GM19455 (cell line): ENCODE results near the gene DEPDC5.
"Not testable (repeated sequence)": the region's sequence is repeated elsewhere in the genome, so short reads cannot be mapped to it uniquely, and the experiment has no call there.

Experiments
- ATAC-seq: cut with Tn5 transposase; IDR thresholded peaks from one replicate; pipeline ENCODE4 v1.9.1; 2021; ENCODE audit not compliant: unreplicated experiment

DEPDC5 gene

DNA sequence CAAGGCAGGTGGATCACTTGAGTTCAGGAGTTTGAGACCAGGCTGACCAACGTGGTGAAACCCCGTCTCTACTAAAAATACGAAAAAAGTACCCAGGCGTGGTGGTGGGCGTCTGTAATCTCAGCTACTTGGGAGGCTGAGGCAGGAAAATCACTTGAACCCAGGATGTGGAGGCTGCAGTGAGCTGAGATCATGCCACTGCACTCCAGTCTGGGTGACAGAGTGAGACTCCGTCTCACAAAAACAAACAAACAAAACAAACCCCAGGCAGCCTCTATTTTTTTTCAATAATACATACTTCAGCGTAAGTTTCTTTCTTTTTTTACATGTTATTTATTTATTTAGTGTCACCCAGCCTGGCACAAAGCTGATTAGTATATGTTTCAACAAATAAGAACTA is 60.1 kb downstream of the DEPDC5 start:
- not testable (repeated sequence) for ATAC-seq

DNA sequence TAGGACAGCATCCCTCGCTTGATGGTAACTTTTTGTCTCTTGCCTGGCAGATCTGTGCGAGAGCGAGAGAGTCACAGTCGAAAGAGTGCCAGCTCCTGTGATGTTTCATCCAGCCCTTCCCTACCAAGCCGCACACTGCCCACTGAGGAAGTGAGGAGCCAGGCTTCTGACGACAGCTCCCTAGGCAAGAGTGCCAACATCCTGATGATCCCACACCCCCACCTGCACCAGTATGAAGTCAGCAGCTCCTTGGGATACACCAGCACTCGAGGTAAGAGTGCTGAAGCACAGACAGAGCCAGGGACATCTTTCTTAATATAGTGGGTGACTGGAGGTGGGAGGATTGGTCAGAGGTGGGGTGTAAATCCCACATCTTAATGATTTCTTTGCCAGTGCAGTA is 61.1 kb downstream of the DEPDC5 start:
- ATAC-seq, result no peak

DNA sequence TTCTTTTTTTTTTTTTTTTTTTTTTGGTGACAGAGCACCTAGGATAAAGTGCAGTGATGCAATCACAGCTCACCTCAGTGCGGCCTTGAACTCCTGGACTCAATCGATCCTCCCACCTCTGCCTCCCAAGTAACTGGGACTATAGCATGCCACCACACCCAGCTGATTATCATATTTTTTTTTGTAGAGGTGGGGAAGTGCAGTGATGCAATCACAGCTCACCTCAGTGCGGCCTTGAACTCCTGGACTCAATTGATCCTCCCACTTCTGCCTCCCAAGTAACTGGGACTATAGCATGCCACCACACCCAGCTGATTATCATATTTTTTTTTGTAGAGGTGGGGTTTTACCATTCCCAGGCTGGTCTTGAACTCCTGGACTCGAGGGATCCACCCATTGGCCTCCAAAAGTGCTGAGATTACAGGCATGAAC is 61.6 kb downstream of the DEPDC5 start:
- ATAC-seq, result not testable (repeated sequence)

GRCh38 chr22:31816750-31817149 is 62.9 kb downstream of the DEPDC5 start:
- no peak for ATAC-seq

GRCh38 chr22:31818481-31819392 is 64.9 kb downstream of the DEPDC5 start:
- ATAC-seq, result no peak

- ATAC-seq, result no peak
These were observed 66.8 kb downstream of the DEPDC5 start for GRCh38 chr22:31820655-31821054.

GRCh38 chr22:31821572-31821971 is 67.8 kb downstream of the DEPDC5 start:
- no peak for ATAC-seq

GRCh38 chr22:31822523-31822922 is 68.7 kb downstream of the DEPDC5 start:
- ATAC-seq, result no peak

GRCh38 chr22:31825513-31825912 is 71.7 kb downstream of the DEPDC5 start:
- no peak for ATAC-seq

- no peak for ATAC-seq
These were observed 72.6 kb downstream of the DEPDC5 start for GRCh38 chr22:31826443-31826842.

DNA sequence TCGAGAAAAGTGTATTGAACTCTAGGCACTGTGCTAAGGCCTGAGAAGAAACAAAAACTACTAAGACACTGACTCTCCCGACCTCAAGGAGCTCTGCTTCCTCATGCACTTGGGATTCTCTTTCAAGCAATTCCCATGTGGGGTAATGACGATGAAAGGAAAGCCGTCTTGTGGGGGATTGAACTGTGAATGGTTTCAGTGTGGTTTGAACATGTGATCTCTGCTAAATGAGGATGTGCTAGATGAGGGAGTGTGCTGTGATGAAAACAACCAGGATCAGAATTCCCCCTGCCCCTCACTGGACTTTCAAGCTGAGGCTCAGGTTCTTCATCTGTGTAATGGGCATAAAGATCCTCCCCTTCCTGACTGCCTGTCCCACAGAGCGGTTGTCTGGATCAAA is 74.9 kb downstream of the DEPDC5 start:
- no peak for ATAC-seq

GRCh38 chr22:31829505-31829904 is 75.7 kb downstream of the DEPDC5 start:
- no peak for ATAC-seq

- no peak for ATAC-seq
These were observed 76.9 kb downstream of the DEPDC5 start for GRCh38 chr22:31830721-31831070.

DNA sequence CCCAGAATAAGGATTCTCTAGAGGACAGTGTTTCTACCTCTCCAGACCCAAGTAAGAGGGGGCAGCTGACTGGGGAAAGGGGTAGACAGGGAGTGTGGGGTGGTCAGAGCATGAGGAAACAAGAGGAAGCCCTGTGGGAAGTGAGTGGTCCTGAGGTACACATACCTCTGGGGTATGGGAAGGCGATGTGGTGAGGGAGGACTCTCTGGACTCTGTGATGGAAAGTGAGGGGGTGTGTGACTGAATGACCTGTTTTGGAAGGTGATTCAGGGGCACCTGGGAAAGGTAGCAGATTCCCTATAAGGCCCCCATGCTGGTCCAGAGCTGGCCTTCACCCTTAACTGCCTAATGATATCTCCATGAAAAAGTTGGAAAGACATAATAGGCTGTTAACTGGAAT is 80.1 kb downstream of the DEPDC5 start:
- ATAC-seq, result no peak

- ATAC-seq, result no peak
These were observed 82.2 kb downstream of the DEPDC5 start for GRCh38 chr22:31836010-31836409.

- ATAC-seq, result no peak
These were observed 85.1 kb downstream of the DEPDC5 start for GRCh38 chr22:31838917-31839316.

DNA sequence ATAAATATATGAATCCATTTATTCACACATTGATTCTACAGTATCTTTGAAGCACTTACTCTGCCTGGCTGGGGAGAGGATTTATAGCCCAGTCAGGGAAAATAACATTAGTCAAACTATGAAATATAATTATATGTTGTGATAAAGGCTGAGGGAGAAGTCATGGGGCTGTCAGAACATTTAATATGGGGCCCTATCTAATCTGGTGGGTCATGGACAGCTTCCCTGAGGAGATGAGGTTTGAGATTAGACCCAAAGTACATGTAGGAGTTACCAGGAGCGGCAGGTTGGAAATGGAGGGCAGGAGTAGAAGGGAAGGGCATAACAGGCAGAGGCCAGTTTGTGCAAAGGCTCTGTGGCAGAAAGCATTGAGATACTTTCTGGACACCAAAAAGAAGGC is 86.2 kb downstream of the DEPDC5 start:
- ATAC-seq, result no peak

DNA sequence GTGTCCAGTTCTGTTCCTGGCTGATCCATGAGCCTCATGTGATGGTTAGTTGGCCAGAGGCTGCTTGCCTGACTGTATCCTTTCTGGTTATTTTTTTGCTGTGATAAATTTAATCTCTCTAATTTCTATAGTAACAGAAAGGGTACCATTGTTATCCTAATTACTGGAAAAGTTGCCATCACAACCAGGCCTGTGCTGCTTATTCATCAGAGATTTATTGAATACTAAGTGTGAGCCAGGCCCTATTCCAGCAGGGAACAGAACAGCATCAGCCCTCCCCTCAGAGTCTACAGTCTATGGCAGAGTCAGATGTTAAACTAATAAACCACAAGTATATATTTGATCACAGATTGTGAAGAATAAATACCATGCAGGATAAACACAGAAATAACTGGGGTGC is 86.8 kb downstream of the DEPDC5 start:
- no peak for ATAC-seq

DNA sequence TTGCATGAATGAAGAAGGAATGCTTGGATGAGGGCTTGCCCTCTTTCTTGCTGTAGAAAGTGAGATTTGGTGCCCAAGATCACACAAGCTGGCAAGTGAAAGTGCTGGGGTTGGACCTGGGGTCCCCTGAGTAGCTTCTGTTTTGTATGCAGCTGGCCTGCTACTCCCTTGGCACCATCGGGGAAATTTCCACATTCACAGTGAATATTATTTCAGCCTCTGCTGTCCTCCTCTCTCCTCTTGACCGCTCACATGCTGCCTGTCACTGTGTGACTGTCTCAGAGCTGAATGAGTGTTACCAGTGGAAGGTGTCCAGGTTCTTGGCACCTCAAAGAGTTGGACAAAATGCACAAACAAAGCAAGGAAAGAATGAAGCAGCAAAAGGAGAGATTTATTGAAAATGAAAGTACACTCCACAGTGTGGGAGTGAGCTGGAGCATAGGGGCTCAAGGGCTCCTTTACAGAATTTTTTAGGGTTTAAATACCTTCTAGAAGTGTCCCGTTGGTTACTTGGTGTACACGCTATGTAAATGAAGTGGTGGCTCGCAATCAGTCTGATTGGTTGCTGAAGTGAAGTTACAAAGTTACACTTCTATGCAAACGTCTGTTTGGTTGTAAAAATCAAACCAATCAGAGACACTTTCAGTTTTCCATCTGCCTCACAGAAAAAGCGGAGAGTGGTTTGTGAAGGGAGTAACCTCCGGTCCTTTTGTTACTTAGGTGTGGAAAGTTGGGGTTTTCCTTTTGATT is 87.4 kb downstream of the DEPDC5 start:
- no peak for ATAC-seq

- ATAC-seq, result no peak
These were observed 89.7 kb downstream of the DEPDC5 start for GRCh38 chr22:31843526-31843925.

GRCh38 chr22:31844941-31845340 is 91.1 kb downstream of the DEPDC5 start:
- ATAC-seq, result no peak
